Stimulated activated CD8-positive, alpha-beta memory T cell treated with anti-CD3 and anti-CD28 coated beads, Interleukin-7, amount 100 ng/mL, for 1 hour (primary cell): ENCODE results near the gene PARD3B.

ENCODE experiments used
- DNase-seq, 2 donors: peaks; one replicate each; pipeline ENCODE4 v3.0.0-alpha.2; 2020; ENCODE audit warnings: low read depth in 2 of 2

Gene PARD3B

GRCh38 chr2:205053827-205054410, 508.6 kb downstream of the PARD3B start:
- no peak for DNase-seq

- no peak for DNase-seq
Measured at GRCh38 chr2:205054789-205055188, 509.5 kb downstream of the PARD3B start.

GRCh38 chr2:205055251-205055650, 510.0 kb downstream of the PARD3B start:
- no peak for DNase-seq

DNA sequence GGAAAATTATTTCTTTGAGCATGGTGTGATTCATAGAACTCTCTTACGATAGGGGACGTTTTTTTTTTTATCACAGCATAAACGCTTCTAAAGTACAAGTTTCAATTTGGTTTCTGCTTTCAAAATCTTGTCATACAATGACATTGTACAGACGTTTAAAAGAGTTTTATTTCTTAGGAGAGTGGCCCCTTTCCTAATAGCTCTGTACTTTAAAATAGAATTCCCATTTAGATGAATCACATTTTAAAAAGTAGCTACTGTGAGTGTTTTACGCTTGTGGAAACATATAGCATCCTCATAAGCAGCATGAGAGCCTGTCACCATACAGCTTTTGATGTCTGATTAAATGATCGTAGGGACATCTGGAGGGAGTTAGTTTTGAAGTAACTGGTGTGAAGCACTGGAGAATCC, 510.9 kb downstream of the PARD3B start:
- DNase-seq, result no peak

GRCh38 chr2:205058409-205058808, 513.1 kb downstream of the PARD3B start:
- no peak for DNase-seq

DNA sequence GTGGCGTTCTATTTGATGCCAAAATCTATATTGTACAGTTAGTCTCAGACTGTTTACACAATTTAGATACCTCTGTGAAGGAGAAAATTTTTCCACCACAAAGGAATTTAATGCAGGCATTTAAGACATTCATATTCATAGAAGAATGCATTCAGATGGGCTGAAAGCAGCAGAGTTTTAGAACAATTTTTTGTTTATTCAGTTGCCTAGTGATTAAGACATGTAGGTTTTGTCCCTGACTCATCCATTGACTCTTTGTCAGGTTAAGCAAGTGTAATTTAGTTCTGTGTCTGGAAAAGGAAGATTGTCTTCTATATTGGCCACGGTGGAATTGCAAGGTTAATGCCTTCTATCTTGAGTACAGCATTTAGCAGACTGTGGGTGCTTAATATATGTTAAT, 515.0 kb downstream of the PARD3B start:
- no peak for DNase-seq

DNA sequence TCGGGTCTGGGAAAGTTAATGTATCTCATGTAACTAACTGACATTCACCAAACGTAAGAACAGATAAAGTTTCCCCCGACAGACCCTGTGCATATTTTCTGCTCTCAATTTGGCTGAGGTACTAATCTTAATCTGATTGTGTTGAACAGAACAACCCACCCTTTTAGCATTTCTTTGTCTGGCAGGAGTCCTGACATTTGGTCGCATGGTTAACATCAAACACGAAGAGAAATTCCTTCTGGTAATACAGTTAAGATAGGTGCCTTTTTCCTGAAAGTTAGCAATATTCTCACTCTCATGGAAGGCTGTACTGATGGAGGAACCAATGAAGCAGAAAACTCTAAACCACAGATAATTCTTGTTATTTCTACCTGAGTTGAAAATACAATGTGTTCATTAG, 520.8 kb downstream of the PARD3B start:
- DNase-seq, result no peak

- DNase-seq, result no peak
Measured at GRCh38 chr2:205069928-205070327, 524.7 kb downstream of the PARD3B start.

GRCh38 chr2:205070889-205071288, 525.6 kb downstream of the PARD3B start:
- DNase-seq, result no peak

GRCh38 chr2:205073433-205074020, 528.3 kb downstream of the PARD3B start:
- DNase-seq, result no peak

- no peak for DNase-seq
Measured at GRCh38 chr2:205076405-205076804, 531.1 kb downstream of the PARD3B start.

- DNase-seq, result no peak
Measured at GRCh38 chr2:205077159-205077558, 531.9 kb downstream of the PARD3B start.

DNA sequence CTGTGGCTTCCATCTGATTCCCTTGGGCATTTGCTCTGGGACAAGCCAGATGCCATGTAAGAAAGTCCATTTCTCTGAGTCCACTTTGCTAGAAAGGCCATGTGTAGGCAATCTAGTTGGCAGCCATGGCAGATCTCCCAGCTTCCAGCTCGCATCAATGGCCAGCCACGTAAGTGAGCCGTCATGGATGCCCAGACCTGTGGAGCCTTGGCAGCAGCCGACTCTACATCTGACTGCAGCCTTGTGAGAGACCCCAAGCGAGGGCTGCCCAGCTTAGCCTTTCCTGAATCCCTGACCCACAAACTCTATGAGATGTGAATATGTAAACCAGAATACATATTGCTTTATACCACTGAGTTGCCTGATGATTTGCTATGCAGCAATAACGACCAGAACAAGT, 533.5 kb downstream of the PARD3B start:
- DNase-seq, result no peak

DNA sequence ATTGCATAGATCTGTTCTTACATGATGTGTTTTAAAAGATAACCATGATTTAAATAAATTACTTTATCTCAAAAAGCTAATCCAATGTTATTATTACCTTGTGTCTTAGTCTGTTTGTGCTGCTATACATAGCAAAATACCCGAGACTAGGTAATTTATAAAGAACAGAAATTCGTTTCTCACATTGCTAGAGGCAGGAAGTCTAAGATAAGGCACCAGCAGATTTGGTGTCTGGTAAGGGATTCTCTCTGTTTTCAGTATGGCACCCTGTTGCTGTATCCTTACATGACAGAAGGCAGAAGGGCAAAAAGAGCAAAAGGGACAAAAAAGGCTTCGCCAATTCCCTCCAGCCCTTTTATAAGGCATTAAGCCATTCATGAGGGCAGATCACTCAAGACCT, 533.9 kb downstream of the PARD3B start:
- DNase-seq, result no peak

- no peak for DNase-seq
Measured at GRCh38 chr2:205086662-205087061, 541.4 kb downstream of the PARD3B start.

DNA sequence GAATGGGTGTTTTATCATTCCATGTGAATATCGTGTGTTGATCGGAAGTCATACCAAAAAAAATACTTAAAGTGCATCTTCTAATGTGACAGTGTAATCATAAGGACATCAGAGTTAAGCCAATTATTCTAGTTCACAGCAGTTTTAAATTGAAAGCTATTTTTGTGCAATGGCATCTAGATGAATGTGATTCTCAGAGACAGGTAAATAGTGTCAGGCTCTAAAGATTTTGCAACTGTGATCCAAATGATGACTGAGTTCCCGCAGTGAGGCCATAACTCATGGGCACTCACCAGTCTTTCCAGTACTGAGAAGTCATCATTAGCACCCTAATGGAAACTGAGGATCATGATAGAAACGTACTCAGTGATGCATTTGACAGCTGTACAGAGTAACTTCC, 542.6 kb downstream of the PARD3B start:
- DNase-seq, result no peak

- DNase-seq, result no peak
Measured at GRCh38 chr2:205089958-205090357, 544.7 kb downstream of the PARD3B start.

DNA sequence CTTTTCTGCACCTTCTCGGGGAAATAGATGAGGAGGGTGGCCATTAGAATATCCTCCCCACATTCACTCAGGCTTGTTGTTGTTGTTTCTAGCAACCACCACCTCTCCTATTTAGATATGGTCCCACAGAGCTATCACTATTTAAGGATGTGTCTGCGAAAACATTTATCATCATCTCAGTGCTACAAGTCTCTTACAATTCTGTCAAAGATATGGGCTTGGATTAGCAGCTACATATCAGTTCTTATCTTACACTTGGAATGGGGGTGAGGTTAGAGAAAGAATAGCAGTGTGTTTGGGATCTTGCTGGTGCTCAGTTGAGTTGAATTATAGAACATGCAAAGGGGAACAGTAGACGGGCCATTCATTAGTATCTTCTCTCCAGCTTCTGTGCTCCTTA, 546.1 kb downstream of the PARD3B start:
- DNase-seq, result no peak

DNA sequence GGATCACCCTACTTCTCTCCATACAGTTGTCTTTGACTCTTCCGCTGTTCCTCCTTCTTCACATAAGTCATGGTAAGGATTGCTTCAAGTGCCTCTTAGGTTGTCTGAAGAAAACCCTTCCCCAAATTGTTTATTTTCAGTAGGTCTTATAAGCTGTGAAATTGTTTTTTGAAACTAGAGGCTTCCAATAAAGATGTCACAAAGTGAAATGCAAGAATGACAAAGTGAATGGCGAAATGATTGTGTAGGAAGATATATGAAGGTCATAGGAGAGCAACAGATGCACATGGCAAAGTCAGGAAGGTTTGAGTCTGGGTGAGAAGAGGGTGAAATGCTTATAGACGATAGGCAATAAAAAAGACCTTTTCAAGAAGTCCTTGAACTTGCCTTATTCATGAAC, 548.8 kb downstream of the PARD3B start:
- no peak for DNase-seq

- DNase-seq, result no peak
Measured at GRCh38 chr2:205103699-205104098, 558.4 kb downstream of the PARD3B start.

- no peak for DNase-seq
Measured at GRCh38 chr2:205107810-205108209, 562.5 kb downstream of the PARD3B start.

- no peak for DNase-seq
Measured at GRCh38 chr2:205115511-205115910, 570.2 kb downstream of the PARD3B start.

DNA sequence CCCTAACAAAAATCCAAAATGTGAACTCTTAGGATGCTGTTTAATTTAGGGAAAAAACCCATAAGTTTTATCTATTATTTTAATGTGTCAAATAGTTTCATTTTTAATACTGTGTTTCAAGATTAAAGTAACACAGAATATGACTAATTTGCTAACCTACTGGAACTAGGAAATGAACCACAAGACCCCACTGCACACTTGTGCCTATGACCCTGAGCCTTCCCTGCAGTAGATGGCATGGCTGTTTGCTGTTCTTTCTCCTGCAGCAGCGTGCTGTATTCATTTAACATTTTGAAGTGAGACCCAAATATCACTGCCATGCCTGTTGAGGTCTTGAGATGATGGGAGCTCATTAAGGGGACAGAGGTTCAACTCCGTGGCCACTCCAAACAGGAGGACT, 571.9 kb downstream of the PARD3B start:
- no peak for DNase-seq

GRCh38 chr2:205119136-205119535, 573.9 kb downstream of the PARD3B start:
- DNase-seq, result no peak
